ENCODE measurements around the gene RSAD2.

Gene RSAD2

DNA sequence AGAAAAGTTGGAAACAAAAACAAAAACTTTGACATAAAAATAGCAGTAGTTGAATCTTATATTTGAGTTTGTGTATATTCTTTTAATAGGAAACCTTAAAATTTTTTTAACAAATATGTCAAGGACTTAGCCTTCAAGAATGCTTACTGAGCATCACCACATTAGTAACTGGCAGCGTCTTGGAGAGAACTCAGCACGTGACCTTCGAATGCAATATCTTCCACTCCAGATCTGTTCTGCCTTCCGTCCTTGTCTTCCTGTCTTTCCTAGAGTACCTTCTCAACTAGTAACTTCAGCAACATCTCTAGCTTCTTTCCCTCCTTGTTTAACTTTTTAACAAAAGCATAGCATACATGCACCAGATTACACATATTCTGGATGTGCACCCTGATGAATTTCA is 972 bp downstream of the RSAD2 start:
- H3K27me3 ChIP-seq (ENCODE audit: low read length): no peaks in the 10 kb centered on the region; the same call in 1 of the 2 replicates
- H3K9ac ChIP-seq (ENCODE audit: low read length): no peak overlapping the region
- no peaks in the 10 kb centered on the region; the same call in 1 of the 2 replicates for H3K36me3 ChIP-seq (ENCODE audit: low read length)
- H3K9me3 ChIP-seq (ENCODE audit: insufficient read depth, low read length): no peaks in the 10 kb centered on the region
- no peak overlapping the region for H2AFZ ChIP-seq (ENCODE audit: low read depth, low read length, severe bottlenecking)
- H3K4me2 ChIP-seq (ENCODE audit: low read depth, low read length, poor library complexity, severe bottlenecking): no peak overlapping the region
- no peaks in the 10 kb centered on the region for H3K9me2 ChIP-seq (replicated peaks; ENCODE audit: insufficient read depth, low read length)
- H3K4me3 ChIP-seq (ENCODE audit: insufficient read depth, low read length, poor library complexity, severe bottlenecking): no peak overlapping the region
- no peaks in the 10 kb centered on the region for H3K79me2 ChIP-seq (ENCODE audit: insufficient read depth, low read length)
- no peak overlapping the region for H3K27ac ChIP-seq (ENCODE audit: low read depth, low read length)
- no peaks in the 10 kb centered on the region for H4K20me1 ChIP-seq (ENCODE audit: low read depth, low read length)
- TF ChIP-seq, protein P1, sequence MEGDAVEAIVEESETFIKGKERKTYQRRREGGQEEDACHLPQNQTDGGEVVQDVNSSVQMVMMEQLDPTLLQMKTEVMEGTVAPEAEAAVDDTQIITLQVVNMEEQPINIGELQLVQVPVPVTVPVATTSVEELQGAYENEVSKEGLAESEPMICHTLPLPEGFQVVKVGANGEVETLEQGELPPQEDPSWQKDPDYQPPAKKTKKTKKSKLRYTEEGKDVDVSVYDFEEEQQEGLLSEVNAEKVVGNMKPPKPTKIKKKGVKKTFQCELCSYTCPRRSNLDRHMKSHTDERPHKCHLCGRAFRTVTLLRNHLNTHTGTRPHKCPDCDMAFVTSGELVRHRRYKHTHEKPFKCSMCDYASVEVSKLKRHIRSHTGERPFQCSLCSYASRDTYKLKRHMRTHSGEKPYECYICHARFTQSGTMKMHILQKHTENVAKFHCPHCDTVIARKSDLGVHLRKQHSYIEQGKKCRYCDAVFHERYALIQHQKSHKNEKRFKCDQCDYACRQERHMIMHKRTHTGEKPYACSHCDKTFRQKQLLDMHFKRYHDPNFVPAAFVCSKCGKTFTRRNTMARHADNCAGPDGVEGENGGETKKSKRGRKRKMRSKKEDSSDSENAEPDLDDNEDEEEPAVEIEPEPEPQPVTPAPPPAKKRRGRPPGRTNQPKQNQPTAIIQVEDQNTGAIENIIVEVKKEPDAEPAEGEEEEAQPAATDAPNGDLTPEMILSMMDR (IDR thresholded peaks at IDR 0.05; ENCODE audit: insufficient read depth, low read length, poor library complexity, severe bottlenecking): no peak
- H3F3A ChIP-seq (ENCODE audit: insufficient read depth): no peaks in the 10 kb centered on the region

DNA sequence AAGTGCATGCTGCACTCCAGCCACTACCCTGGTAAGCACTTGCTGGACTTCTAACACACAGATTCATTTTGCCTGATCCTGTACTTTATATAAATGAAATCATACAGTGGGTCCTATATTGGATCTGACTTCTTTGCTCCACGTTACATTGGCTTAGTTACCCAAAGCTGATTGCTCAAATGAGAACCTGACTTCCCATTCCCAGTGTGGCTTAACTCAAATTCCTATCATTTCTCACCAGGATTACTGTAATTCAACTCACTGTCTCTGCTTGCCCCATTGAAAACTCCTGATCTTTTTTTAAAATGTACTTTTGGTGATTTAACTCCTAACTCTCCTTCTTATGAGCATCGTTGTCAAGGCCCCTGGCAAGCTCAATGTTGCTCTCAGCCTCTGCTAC is 1.4 kb downstream of the RSAD2 start:
- Histone ChIP-seq H3K9me2 (replicated peaks; ENCODE audit: insufficient read depth, low read length) (no peaks in the 10 kb centered on the region), H2AFZ (ENCODE audit: low read depth, low read length, severe bottlenecking) (no peak overlapping the region), H3F3A (ENCODE audit: insufficient read depth) (no peaks in the 10 kb centered on the region), H4K20me1 (ENCODE audit: low read depth, low read length) (no peaks in the 10 kb centered on the region), H3K4me3 (ENCODE audit: insufficient read depth, low read length, poor library complexity, severe bottlenecking) (no peak overlapping the region), H3K27me3 (ENCODE audit: low read length) (no peaks in the 10 kb centered on the region; the same call in 1 of the 2 replicates), H3K9me3 (ENCODE audit: insufficient read depth, low read length) (no peaks in the 10 kb centered on the region), H3K27ac (ENCODE audit: low read depth, low read length) (no peak overlapping the region), H3K79me2 (ENCODE audit: insufficient read depth, low read length) (no peaks in the 10 kb centered on the region), H3K4me2 (ENCODE audit: low read depth, low read length, poor library complexity, severe bottlenecking) (no peak overlapping the region), H3K36me3 (ENCODE audit: low read length) (no peaks in the 10 kb centered on the region; the same call in 1 of the 2 replicates), H3K9ac (ENCODE audit: low read length) (no peak overlapping the region)
- TF ChIP-seq, protein P1 (IDR thresholded peaks at IDR 0.05; ENCODE audit: insufficient read depth, low read length, poor library complexity, severe bottlenecking): no peak
- no peak for TF ChIP-seq EZH2phosphoT487 (conservative IDR thresholded peaks at IDR 0.05; ENCODE audit: low read length)

DNA sequence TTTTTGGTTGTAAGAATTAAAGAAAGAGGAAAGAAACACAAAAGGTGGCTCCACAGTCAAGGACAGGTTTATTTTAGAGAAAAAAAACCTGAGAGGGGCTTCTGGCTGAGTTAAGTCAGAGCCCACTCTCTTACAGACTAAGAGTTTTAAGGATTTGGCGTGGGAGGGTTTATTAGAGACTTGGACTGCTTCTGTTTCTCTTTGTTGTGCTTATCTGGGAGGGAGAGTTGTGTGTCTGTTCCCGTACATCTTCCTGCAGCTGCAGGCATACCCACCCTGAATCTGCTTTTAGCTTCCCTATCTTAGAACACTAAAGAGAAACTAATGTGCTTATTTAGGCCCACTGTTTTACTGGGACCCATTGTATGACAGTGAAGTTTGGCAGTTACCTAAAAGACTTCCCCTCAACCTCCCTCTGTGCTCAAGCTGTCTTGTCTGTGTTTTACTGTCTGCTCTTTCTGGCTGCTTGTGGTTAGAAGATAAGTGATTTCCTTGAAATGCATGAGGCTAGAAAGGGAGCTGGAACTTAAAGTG is 2.7 kb downstream of the RSAD2 start:
- Histone ChIP-seq H3K9me3 (ENCODE audit: insufficient read depth, low read length) (no peaks in the 10 kb centered on the region), H4K20me1 (ENCODE audit: low read depth, low read length) (no peaks in the 10 kb centered on the region), H3K36me3 (ENCODE audit: low read length) (no peaks in the 10 kb centered on the region), H3K9me2 (replicated peaks; ENCODE audit: insufficient read depth, low read length) (no peaks in the 10 kb centered on the region), H3K4me2 (ENCODE audit: low read depth, low read length, poor library complexity, severe bottlenecking) (no peak overlapping the region), H3K27ac (ENCODE audit: low read depth, low read length) (no peak overlapping the region), H3K4me3 (ENCODE audit: insufficient read depth, low read length, poor library complexity, severe bottlenecking) (no peak overlapping the region), H3K79me2 (ENCODE audit: insufficient read depth, low read length) (no peaks in the 10 kb centered on the region), H3F3A (ENCODE audit: insufficient read depth) (no peaks in the 10 kb centered on the region), H2AFZ (ENCODE audit: low read depth, low read length, severe bottlenecking) (no peak overlapping the region), H3K27me3 (ENCODE audit: low read length) (no peaks in the 10 kb centered on the region; the same call in 1 of the 2 replicates), H3K9ac (ENCODE audit: low read length) (no peak overlapping the region)
- TF ChIP-seq, protein P1 (IDR thresholded peaks at IDR 0.05; ENCODE audit: insufficient read depth, low read length, poor library complexity, severe bottlenecking): no peak
- no peak for TF ChIP-seq EZH2phosphoT487 (conservative IDR thresholded peaks at IDR 0.05; ENCODE audit: low read length)
